ENCODE results near the gene KDELR3.

DNA sequence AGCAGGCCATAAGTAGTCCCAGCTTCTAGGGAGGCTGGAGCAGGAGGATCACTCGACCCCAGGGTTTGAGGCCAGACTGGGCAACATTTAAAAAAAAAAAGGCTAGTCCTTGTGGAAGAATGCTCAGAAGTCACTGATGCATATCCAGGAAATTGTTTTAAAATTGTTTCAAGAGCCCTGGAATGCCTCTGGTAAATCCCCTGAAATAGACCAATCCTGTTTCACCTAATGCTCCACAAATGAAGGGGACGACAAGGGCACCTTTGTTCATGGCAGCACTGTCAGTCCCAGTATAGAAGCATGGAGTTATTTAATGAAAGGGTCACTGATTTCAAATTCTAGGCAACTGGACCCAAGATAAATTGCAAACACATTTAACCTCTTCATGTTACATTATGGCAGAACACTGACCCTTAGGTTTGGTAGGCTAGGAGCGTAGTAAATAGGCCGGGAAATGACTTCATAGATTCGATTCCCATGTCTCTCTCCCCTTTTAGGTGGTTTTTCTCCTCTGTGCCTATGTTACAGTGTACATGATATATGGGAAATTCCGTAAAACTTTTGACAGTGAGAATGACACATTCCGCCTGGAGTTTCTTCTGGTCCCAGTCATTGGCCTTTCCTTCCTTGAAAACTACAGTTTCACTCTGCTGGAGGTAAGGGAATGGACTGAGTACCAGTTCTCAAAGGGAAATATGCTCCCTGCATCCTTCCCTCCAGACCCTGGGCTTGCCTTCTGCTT, 11.4 kb downstream of the KDELR3 start:
- TF ChIP-seq POLR2AphosphoS5 (IDR thresholded peaks at IDR 0.05; ENCODE audit: low read depth, low read length) (no peak; the same call in 1 of the 2 replicates), POLR2A (IDR thresholded peaks at IDR 0.05; ENCODE audit: low read depth, low read length) (0 out of 2 replicates have a peak, but pooled peaks have one; percentile 33), TAF1 (IDR thresholded peaks at IDR 0.05; ENCODE audit: low read depth, low read length) (no peak), SPI1 (IDR thresholded peaks at IDR 0.05; ENCODE audit: low read depth, low read length) (no peak), POU2F2 (IDR thresholded peaks at IDR 0.05; ENCODE audit: low read depth, low read length) (no peak), PAX5 (IDR thresholded peaks at IDR 0.05; ENCODE audit: insufficient read depth, low read length, severe bottlenecking) (no peak)
